Activated CD4-positive, alpha-beta T cell treated with anti-CD3 and anti-CD28 coated beads, Interleukin-2, Interleukin-4, amounts not matched to agents 100 ng/mL and 50 ng/mL, durations not matched to agents 16 hours and 8 hours (primary cell): Measurements from ENCODE around the gene RFXAP.

Experiments
- DNase-seq: peaks from one replicate; pipeline ENCODE4 v3.0.0-alpha.2; 2020; ENCODE audit warnings: low spot score

Gene RFXAP

DNA sequence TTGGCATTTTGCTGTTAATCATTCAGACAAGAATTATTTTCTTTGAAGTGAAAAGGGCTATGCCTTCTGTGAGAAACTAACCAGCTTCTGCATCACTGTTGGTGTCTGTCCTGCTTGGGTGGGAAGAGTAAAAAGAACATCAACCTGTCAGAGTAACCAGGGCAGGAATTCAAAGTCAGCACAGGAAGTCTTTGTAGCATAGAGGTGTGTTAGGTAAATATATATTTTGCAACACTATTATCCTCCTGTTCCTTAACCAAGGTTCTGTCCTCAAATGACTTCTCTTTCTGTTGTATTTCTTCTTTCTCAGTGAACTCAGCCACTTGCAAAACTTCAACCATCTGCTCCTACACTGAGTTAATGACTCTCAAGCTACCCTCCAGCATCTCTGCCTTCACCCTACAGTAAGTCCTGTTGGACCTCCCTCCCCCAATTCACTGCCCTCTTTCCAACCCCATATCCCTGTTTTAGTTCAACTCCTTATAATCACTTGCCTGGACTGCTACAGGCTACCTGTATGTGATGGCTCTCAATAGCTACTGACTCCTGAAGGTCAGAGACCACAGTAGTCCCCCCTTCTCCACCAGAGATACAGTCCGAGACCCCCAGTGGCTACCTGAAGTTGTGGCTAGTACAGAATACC is 51.1 kb downstream of the RFXAP start:
- no peak for DNase-seq

DNA sequence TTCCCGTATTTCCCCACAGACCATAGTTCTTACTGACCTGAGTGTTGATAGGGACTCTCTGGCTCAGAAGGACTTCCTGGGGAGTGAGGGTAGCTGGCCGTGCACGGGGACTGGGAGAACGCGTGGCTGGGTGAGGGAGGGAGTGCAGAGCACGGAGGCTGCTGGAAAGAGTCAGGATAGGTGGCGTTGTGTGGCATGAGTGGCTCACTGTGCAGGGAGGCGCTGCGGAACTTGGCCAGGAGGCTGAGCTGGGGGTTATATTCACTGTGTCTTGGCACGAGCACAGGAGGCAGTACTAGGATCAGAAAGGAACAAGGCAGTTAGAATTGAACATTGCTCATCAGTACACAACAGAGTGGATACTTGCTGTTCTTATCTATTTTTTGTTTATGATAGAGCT is 53.6 kb downstream of the RFXAP start:
- no peak for DNase-seq

DNA sequence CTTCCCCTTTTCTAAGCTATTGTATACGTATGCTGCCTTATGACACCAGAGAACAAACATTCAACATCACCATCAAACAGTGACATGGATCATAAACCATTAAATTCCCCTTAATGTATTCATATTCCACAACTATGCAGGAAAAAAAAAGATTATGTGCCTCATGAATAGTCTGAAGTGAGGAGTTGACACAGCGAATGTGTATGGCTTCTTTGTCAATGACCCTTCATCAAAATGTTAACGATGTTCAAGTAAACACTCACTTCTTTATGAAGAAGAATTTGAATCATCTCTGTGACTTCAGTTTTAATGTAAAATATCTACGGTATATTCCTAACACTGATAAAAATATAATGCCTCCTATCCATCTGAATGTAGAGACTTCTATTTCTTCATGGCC is 56.4 kb downstream of the RFXAP start:
- no peak for DNase-seq

GRCh38 chr13:36875961-36876360 is 56.9 kb downstream of the RFXAP start:
- DNase-seq: no peak
